GM18508 (cell line): Measurements from ENCODE around the gene HNF4A.

ENCODE experiments used
- ATAC-seq: cut with Tn5 transposase; IDR thresholded peaks from one replicate; pipeline ENCODE4 v1.9.1; 2021; ENCODE audit warnings: moderate number of reproducible peaks; ENCODE audit not compliant: insufficient read depth, unreplicated experiment

Gene HNF4A

GRCh38 chr20:44419131-44419844, 63.8 kb downstream of the HNF4A start:
- no peak for ATAC-seq

DNA sequence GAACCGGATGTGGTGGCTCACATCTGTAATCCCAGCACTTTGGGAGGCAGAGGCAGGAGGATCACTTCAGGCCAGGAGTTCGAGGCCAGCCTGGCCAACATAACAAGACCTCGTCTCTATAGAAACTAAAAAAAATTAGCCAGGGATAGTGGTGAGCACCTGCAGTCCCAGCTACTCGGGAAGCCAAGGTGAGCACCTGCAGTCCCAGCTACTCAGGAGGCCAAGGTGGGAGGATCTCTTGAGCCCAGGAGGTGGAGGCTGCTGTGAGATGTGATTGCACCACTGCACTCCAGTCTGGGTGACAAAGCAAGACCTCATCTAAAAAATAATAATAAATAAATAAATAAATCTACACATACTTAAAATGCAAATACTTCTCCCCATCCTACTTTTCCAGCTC, 65.0 kb downstream of the HNF4A start:
- ATAC-seq, result no peak

DNA sequence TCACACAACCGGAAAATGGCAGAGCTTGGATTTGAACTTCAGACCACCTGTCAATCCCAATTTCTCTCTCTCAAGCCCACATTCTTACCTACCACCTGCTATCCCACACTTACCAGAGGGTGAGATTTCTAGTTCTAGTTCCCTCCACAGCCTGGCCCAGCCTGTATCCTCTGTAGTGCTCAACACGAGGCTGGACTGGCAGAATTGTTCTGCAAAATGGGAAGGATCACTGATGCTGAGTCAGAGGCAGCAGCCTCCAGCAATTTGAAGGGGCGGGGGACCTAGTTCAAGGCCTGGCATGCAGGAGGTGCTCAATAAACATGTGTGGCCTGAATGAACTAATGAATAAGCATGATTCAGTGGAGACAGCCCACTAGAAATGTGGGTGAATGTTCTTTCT, 66.6 kb downstream of the HNF4A start:
- no peak for ATAC-seq

GRCh38 chr20:44423480-44423879, 68.0 kb downstream of the HNF4A start:
- no peak for ATAC-seq

DNA sequence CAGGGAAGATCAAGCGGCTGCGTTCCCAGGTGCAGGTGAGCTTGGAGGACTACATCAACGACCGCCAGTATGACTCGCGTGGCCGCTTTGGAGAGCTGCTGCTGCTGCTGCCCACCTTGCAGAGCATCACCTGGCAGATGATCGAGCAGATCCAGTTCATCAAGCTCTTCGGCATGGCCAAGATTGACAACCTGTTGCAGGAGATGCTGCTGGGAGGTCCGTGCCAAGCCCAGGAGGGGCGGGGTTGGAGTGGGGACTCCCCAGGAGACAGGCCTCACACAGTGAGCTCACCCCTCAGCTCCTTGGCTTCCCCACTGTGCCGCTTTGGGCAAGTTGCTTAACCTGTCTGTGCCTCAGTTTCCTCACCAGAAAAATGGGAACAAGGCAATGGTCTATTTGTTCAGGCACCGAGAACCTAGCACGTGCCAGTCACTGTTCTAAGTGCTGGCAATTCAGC, 68.6 kb downstream of the HNF4A start:
- ATAC-seq, result no peak

DNA sequence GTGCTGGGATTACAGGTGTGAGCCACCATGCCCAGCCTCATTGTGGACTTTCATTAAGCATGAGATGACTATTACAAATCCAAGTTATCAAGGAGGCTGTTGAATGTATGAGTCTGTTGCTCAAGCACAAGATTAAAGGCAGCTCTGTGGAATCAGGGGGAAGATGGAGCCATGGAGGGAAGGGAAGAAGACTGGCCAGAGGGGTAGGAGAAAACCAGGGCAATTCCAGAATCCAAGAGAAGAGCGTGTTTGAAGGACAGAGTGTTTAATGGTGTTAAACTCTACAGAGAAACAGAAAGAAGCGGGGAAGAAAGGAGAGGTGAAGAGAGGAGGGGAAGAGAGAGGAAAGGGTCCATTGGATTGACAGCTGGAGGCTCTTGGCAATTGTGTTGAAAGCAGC, 70.4 kb downstream of the HNF4A start:
- no peak for ATAC-seq

DNA sequence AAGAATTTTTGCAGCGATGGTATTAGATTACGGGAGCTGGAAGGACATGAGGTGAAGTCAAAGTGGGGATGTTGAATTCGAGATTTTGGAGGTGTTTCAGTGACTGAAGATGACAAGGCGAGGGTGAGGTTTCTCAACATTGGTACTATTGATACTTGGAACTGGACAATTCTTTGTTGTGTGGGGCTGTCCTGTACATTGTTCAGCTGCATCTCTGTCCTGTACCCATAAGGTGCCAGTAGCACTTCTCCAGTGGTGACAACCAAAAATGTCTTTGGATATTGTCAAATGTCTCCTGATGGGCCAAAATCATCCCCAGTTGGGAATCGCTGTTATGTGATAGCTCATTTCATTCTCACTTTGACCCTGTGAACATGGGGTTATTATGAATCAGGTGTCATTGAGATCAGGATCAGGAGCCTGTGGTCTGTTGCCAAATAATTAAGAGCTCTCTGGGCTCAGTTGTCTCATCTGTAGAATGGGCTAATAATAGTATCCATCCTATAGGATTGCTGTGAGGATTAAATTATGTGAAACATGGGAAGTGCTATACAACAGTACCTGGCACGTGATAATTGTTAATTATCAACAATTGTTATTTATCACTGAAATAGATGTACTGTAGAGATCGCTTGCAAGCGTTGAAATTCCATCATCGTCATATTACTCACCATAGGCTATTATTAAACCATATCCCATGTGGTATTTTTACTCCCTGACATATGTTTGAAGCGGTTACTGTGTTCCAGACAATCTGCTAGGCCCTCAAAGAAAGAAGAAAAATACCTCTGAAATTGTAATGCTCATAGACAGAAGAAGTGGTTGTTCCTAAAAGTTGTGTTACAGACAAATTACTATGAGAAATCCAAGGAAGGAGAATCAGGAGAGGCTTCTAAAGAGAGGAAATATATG, 71.6 kb downstream of the HNF4A start:
- ATAC-seq, result no peak

GRCh38 chr20:44427804-44428173, 72.3 kb downstream of the HNF4A start:
- ATAC-seq, result no peak

DNA sequence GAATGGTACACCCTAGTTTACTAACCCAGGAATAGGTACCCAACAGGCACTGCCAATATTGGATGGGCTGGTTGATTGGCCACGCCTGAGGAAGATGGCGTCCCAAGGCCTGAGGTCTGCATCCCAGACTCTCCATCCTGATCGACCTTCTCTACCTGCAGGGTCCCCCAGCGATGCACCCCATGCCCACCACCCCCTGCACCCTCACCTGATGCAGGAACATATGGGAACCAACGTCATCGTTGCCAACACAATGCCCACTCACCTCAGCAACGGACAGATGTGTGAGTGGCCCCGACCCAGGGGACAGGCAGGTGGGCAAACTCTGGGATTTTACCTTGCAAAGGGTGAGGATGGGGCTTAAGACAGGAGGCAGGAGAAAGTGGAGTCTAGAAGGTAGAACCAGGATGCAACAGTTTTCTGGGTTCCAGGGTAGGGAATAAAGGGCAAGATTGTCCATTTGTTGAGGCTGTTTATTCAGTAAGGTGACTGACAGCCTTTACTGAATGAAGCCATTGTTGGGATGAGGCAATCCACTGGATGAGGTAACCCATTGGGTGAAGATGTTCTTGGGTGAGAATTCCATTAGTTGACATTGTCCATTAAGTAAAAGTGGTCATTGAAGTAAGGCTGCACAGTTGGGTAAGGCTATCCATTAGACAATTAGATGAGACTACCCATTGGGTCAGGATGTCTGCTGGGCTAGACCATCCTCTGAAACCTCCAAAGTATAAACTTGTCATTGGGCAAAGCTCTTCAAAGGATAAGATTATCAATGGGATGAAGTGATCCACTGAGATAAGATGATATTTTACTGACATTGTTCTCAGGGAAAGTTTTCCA, 72.9 kb downstream of the HNF4A start:
- ATAC-seq, result no peak

- no peak for ATAC-seq
Observed at GRCh38 chr20:44429017-44429339, 73.5 kb downstream of the HNF4A start.

DNA sequence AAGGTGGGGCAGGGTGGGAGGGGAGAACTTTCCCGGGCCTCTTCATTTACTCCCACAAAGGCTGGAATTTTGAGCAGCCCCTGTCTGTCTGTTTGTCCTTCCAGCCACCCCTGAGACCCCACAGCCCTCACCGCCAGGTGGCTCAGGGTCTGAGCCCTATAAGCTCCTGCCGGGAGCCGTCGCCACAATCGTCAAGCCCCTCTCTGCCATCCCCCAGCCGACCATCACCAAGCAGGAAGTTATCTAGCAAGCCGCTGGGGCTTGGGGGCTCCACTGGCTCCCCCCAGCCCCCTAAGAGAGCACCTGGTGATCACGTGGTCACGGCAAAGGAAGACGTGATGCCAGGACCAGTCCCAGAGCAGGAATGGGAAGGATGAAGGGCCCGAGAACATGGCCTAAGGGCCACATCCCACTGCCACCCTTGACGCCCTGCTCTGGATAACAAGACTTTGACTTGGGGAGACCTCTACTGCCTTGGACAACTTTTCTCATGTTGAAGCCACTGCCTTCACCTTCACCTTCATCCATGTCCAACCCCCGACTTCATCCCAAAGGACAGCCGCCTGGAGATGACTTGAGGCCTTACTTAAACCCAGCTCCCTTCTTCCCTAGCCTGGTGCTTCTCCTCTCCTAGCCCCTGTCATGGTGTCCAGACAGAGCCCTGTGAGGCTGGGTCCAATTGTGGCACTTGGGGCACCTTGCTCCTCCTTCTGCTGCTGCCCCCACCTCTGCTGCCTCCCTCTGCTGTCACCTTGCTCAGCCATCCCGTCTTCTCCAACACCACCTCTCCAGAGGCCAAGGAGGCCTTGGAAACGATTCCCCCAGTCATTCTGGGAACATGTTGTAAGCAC, 74.1 kb downstream of the HNF4A start:
- no peak for ATAC-seq

DNA sequence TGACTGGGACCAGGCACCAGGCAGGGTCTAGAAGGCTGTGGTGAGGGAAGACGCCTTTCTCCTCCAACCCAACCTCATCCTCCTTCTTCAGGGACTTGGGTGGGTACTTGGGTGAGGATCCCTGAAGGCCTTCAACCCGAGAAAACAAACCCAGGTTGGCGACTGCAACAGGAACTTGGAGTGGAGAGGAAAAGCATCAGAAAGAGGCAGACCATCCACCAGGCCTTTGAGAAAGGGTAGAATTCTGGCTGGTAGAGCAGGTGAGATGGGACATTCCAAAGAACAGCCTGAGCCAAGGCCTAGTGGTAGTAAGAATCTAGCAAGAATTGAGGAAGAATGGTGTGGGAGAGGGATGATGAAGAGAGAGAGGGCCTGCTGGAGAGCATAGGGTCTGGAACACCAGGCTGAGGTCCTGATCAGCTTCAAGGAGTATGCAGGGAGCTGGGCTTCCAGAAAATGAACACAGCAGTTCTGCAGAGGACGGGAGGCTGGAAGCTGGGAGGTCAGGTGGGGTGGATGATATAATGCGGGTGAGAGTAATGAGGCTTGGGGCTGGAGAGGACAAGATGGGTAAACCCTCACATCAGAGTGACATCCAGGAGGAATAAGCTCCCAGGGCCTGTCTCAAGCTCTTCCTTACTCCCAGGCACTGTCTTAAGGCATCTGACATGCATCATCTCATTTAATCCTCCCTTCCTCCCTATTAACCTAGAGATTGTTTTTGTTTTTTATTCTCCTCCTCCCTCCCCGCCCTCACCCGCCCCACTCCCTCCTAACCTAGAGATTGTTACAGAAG, 75.0 kb downstream of the HNF4A start:
- no peak for ATAC-seq

GRCh38 chr20:44431118-44431501, 75.6 kb downstream of the HNF4A start:
- no peak for ATAC-seq

DNA sequence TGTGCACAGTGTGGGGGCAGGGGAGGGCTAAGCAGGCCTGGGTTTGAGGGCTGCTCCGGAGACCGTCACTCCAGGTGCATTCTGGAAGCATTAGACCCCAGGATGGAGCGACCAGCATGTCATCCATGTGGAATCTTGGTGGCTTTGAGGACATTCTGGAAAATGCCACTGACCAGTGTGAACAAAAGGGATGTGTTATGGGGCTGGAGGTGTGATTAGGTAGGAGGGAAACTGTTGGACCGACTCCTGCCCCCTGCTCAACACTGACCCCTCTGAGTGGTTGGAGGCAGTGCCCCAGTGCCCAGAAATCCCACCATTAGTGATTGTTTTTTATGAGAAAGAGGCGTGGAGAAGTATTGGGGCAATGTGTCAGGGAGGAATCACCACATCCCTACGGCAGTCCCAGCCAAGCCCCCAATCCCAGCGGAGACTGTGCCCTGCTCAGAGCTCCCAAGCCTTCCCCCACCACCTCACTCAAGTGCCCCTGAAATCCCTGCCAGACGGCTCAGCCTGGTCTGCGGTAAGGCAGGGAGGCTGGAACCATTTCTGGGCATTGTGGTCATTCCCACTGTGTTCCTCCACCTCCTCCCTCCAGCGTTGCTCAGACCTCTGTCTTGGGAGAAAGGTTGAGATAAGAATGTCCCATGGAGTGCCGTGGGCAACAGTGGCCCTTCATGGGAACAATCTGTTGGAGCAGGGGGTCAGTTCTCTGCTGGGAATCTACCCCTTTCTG, 76.2 kb downstream of the HNF4A start:
- ATAC-seq, result no peak

DNA sequence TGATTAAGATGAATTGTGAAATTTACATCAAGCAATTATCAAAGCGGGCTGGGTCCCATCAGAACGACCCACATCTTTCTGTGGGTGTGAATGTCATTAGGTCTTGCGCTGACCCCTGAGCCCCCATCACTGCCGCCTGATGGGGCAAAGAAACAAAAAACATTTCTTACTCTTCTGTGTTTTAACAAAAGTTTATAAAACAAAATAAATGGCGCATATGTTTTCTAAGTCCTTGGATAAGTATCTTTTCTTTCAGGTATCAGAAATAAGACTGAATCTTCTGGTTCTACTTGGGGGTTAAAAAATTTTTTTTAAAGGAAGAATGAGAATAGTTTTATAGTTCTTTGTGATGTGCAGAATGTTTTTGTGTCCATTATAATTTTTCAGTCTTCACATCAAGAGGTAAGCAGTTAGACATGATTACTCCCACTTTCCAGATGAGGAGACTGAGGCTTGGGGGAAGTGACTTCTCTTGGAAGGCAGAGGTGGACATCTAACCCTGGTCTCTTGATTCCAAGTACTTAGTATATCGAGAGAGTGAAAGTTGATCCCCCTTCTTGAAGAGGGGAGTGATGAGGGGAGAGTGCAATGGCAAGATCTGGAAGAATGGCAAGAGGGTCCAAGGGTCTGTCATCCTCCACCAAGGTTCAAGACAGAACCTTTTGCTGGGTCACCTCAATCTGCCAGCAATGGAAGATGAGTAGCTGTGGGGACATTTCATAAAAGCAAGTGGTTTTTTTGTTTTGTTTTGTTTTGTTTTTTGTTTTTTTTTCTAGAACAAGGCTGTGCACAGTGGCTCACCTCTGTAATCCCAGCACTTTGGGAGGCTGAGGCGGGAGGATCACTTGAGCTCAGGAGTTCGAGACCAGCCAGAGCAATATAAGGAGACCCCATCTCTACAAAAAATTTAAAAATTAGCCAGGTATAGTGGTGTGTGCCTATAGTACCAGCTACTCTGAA, 77.4 kb downstream of the HNF4A start:
- no peak for ATAC-seq

GRCh38 chr20:44433751-44434538, 78.4 kb downstream of the HNF4A start:
- ATAC-seq, result no peak
